HCT116 (cell line): ENCODE measurements around the gene AFDN. TPM values are rescaled to one million over a fixed set of nuclear protein-coding genes. Genes with fewer than 3 reads are reported as not detected.

Experiments used
- ATAC-seq: fragments of 200-7000 bp; cut with Tn5 transposase; 2 replicates; pipeline ENCODE4 v1.9.1; 2020; ENCODE audit warnings: mild to moderate bottlenecking, moderate library complexity
- BruUV-seq: library from RNA; stranded (reverse); fragments of 400-500 nt; replicated peaks from 2 replicates; lab custom pipeline; 2021; lab: Mats Ljungman, UMichigan
- CTCF ChIA-PET: fragments of 300-600 bp; sonication (Branson Sonifier 250); formaldehyde crosslinking; loops from one replicate; lab custom pipeline; 2021; ENCODE audit warnings: antibody characterized with exemption; lab: Charles Lee
- POLR2A ChIA-PET: fragments of 300-600, 350-600 bp; sonication (Branson Sonifier 250); formaldehyde crosslinking; loops from one replicate; lab custom pipeline; 2021; ENCODE audit warnings: antibody characterized with exemption; lab: Charles Lee
- RAD21 ChIA-PET, 2 experiments: fragments of 300-600 bp; sonication (Branson Sonifier 250); formaldehyde crosslinking; loops; one replicate each; lab custom pipeline; 2023; ENCODE audit warnings: low total read pairs in 2 of 2; ENCODE audit not compliant: uncharacterized antibody in 2 of 2, unreplicated experiment in 2 of 2, low non-redundant PET in 1 of 2; lab: Charles Lee
- DNase-seq: peaks from one replicate; pipeline ENCODE4 v3.0.0-alpha.2; 2010; ENCODE audit warnings: low read depth, low spot score
- H2AFZ ChIP-seq: fragments of 200-600 bp; shearing (Covaris generic), sonication (generic); 2 replicates; pipeline ENCODE4 v1.6.1; 2017; ENCODE audit warnings: low read depth, mixed run types, mixed read lengths, antibody characterized with exemption, low read length; ENCODE audit not compliant: poor library complexity, severe bottlenecking
- H3K27ac ChIP-seq: 2 replicates; pipeline ENCODE4 v1.5.1; 2012; ENCODE audit warnings: low read depth, low read length
- H3K27me3 ChIP-seq: fragments of 200-600 bp; sonication (generic); 2 replicates; pipeline ENCODE4 v1.6.1; 2016; ENCODE audit warnings: mixed run types, low read length, mixed read lengths; ENCODE audit not compliant: insufficient read depth
- H3K36me3 ChIP-seq, 2 experiments: fragments of 200-500 bp in 1 of 2; fragments of 200-600 bp in 1 of 2; sonication (Bioruptor generic) in 1 of 2; sonication (generic) in 1 of 2; 2 replicates each; pipeline versions ENCODE4 v1.5.1 to v1.6.1; 2014 to 2016; ENCODE audit warnings: low read length in 2 of 2, inconsistent platforms in 1 of 2, mixed read lengths in 1 of 2, mixed run types in 1 of 2; ENCODE audit not compliant: insufficient read depth in 2 of 2, control insufficient read depth in 1 of 2
- H3K4me1 ChIP-seq, 2 experiments: fragments of 200-600 bp in 1 of 2; sonication (generic) in 1 of 2; 2 replicates each; pipeline versions ENCODE4 v1.5.1 to v1.6.1; 2012 to 2017; ENCODE audit warnings: low read length in 2 of 2, inconsistent platforms in 1 of 2, mild to moderate bottlenecking in 1 of 2, mixed read lengths in 1 of 2, mixed run types in 1 of 2, moderate library complexity in 1 of 2; ENCODE audit not compliant: insufficient read depth in 2 of 2, control insufficient read depth in 1 of 2
- H3K4me2 ChIP-seq: fragments of 200-600 bp; sonication (generic); 2 replicates; pipeline ENCODE4 v1.6.1; 2017; ENCODE audit warnings: mixed run types, low read length, mixed read lengths
- H3K4me3 ChIP-seq, 2 experiments: fragments of 200-600 bp in 1 of 2; sonication (generic) in 1 of 2; replicated peaks in 1 of 2; 2 replicates each; pipeline ENCODE4 v1.5.1; 2011 to 2016; ENCODE audit warnings: low read length in 2 of 2, control low read depth in 1 of 2, low read depth in 1 of 2, mild to moderate bottlenecking in 1 of 2, mixed read lengths in 1 of 2, mixed run types in 1 of 2
- H3K79me2 ChIP-seq: fragments of 200-600 bp; sonication (generic); 2 replicates; pipeline ENCODE4 v1.6.1; 2017; ENCODE audit warnings: mild to moderate bottlenecking, mixed run types, low read length, moderate library complexity, mixed read lengths; ENCODE audit not compliant: insufficient read depth
- H3K9ac ChIP-seq: fragments of 200-600 bp; sonication (generic); 2 replicates; pipeline ENCODE4 v1.6.1; 2016; ENCODE audit warnings: low read length, mixed read lengths
- H3K9me2 ChIP-seq: fragments of 200-600 bp; sonication (generic), shearing (Covaris generic); 2 replicates; pipeline ENCODE4 v1.6.1; 2017; ENCODE audit warnings: mixed run types, mild to moderate bottlenecking, moderate library complexity; ENCODE audit not compliant: insufficient read depth
- H3K9me3 ChIP-seq, 2 experiments: fragments of 200-500 bp in 1 of 2; fragments of 200-600 bp in 1 of 2; sonication (Bioruptor generic) in 1 of 2; sonication (generic) in 1 of 2; 2 replicates each; pipeline ENCODE4 v1.6.1; 2014 to 2017; ENCODE audit warnings: low read length in 2 of 2, mixed read lengths in 2 of 2, inconsistent platforms in 1 of 2, low read depth in 1 of 2, mild to moderate bottlenecking in 1 of 2, mixed run types in 1 of 2, moderate library complexity in 1 of 2; ENCODE audit not compliant: control insufficient read depth in 1 of 2, insufficient read depth in 1 of 2
- H4K20me1 ChIP-seq: fragments of 200-600 bp; sonication (generic), shearing (Covaris generic); 2 replicates; pipeline ENCODE4 v1.6.1; 2017; ENCODE audit warnings: mixed run types, mild to moderate bottlenecking, moderate library complexity; ENCODE audit not compliant: insufficient read depth
- TCF7L2 ChIP-seq: IDR thresholded peaks from 2 replicates; pipeline ENCODE4 v1.7.0; 2011; ENCODE audit warnings: borderline replicate concordance, inconsistent platforms; ENCODE audit not compliant: insufficient read depth, insufficient read length; ENCODE audit errors: extremely low read depth
- YY1 ChIP-seq: IDR thresholded peaks from 2 replicates; pipeline ENCODE4 v1.6.1; 2011; ENCODE audit warnings: low read length, low read depth, moderate library complexity, mild to moderate bottlenecking; ENCODE audit not compliant: insufficient replicate concordance; ENCODE audit errors: extremely low read depth
- ZNF274 ChIP-seq: fragments of 200-500 bp; sonication (Bioruptor generic); IDR thresholded peaks from 2 replicates; pipeline ENCODE4 v1.6.1; 2014; ENCODE audit warnings: mild to moderate bottlenecking, low read depth, low read length, inconsistent platforms
- intact Hi-C: fragments of 100-400 bp; cut with micrococcal nuclease; formaldehyde crosslinking; loops from 2 replicates; pipeline ENCODE4 v1.10.0; 2022
- total RNA-seq: library from RNA; stranded (reverse); gene quantifications from one replicate; pipeline ENCODE4 v1.2.1, GENCODE V29; 2021; ENCODE audit not compliant: unreplicated experiment
- TF ChIP-seq, protein P1 (sequence below): IDR thresholded peaks from 2 replicates; pipeline ENCODE4 v1.6.1; 2012
- TF ChIP-seq, protein P2 (sequence below): IDR thresholded peaks from 2 replicates; pipeline ENCODE4 v1.6.1; 2012

AFDN gene
- total RNA-seq, 1 experiment from 2014 or later = 59.4 TPM

DNA sequence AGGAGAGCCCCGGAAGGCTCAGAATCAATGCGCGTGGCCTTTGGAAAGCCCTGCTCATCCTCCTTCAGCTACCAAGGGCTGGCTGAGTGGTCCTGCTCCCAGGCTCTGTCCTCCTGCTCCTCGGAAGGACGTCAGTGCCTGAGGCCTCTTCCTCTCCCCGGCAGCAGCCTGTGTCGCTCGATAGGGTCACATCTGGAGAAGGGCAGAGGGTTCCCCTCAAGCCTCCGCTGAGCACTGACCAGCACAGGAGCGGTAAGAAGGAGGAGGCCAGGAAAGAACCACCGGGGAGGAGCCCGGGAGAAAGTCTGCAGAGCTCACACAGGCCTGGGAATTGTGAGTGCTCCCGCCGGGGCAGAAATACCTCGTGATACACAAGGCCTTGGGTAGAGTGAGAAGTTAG, 192.0 kb downstream of the AFDN start:
- H3K4me2 ChIP-seq = no peak overlapping the region
- H3K9ac ChIP-seq = no peak overlapping the region
- no peaks in the 10 kb centered on the region for H3K79me2 ChIP-seq
- H3K36me3 ChIP-seq = no peaks in the 10 kb centered on the region
- no peaks in the 10 kb centered on the region for H3K9me2 ChIP-seq
- ChIA-PET CTCF (no interaction called here), RAD21 (no interaction called here), POLR2A (no interaction called here)
- intact Hi-C loops = no loop called here
- no TSS peak for BruUV-seq
- no peaks in the 10 kb centered on the region for H4K20me1 ChIP-seq
- H2AFZ ChIP-seq = no peak overlapping the region
- H3K27ac ChIP-seq = no peak overlapping the region
- TF ChIP-seq, protein P1, sequence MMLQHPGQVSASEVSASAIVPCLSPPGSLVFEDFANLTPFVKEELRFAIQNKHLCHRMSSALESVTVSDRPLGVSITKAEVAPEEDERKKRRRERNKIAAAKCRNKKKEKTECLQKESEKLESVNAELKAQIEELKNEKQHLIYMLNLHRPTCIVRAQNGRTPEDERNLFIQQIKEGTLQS = no peak
- TF ChIP-seq YY1 (no peak), ZNF274 (no peak)
- TF ChIP-seq, protein P2, sequence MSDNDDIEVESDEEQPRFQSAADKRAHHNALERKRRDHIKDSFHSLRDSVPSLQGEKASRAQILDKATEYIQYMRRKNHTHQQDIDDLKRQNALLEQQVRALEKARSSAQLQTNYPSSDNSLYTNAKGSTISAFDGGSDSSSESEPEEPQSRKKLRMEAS = no peak
- H3K9me3 ChIP-seq = no peaks in the 10 kb centered on the region
- H3K4me1 ChIP-seq = no peaks in the 10 kb centered on the region
- no peak for DNase-seq
- H3K27me3 ChIP-seq = 0 out of 2 replicates have a peak, but pooled peaks cover 8% of the 10 kb centered on the region
- no peak for ATAC-seq
- no peak overlapping the region for H3K4me3 ChIP-seq

DNA sequence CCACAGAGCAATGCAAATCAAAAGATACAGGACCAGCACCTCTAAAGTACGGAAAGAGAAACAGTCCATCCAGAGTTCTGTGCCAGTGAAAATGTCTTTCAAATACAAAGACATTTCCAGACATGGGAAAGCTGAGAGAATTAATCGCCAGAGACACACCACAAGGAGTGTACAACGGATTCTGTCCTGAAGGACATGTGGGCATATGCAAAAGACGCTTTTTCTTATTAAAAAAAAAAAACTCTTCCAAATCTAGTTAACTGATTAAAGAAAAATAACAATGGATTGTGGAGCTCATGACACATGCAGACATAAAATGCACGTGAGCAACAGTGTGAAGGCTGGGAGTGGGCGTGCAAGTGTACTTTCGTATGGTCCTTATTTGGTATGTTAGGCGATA, 193.5 kb downstream of the AFDN start:
- Histone ChIP-seq H3K4me3 (no peak overlapping the region), H4K20me1 (no peaks in the 10 kb centered on the region), H3K79me2 (no peaks in the 10 kb centered on the region), H3K36me3 (no peaks in the 10 kb centered on the region), H2AFZ (no peak overlapping the region), H3K4me1 (peaks cover 7 to 13% of the 10 kb centered on the region in 2 experiments), H3K4me2 (no peak overlapping the region), H3K9ac (no peak overlapping the region), H3K27me3 (0 out of 2 replicates have a peak, but pooled peaks cover 8% of the 10 kb centered on the region), H3K9me3 (no peaks in the 10 kb centered on the region), H3K9me2 (no peaks in the 10 kb centered on the region), H3K27ac (no peak overlapping the region)
- TF ChIP-seq TCF7L2 = no peak
- intact Hi-C loops = no loop called here
- BruUV-seq = no TSS peak
- POLR2A ChIA-PET = no interaction called here
- RAD21 ChIA-PET = no interaction called here
- DNase-seq (no peak), ATAC-seq (no peak)
- CTCF ChIA-PET = no interaction called here
